Uterus (tissue), 2 donors: ENCODE measurements around the gene EEF2K.

ENCODE experiments used
- CTCF ChIP-seq, 4 experiments: fragments of 200-600 bp in 2 of 4; fragments of 450-650 bp in 2 of 4; sonication (generic) in 2 of 4; IDR thresholded peaks; one replicate each; pipeline ENCODE4 v1.5.1; 2016 to 2019; ENCODE audit warnings: antibody characterized with exemption in 4 of 4, mild to moderate bottlenecking in 2 of 4, moderate library complexity in 1 of 4
- POLR2A ChIP-seq, 2 donors: fragments of 450-650 bp; IDR thresholded peaks; one replicate each; pipeline ENCODE4 v1.6.1; 2016; ENCODE audit warnings: antibody characterized with exemption in 2 of 2, mild to moderate bottlenecking in 1 of 2, moderate library complexity in 1 of 2

- TF ChIP-seq CTCF (IDR thresholded peaks at IDR 0.05) (no peak), POLR2A (IDR thresholded peaks at IDR 0.05) (no peak)
Measured at GRCh38 chr16:22198547-22199293, 7.4 kb upstream of the EEF2K start.
